HG02571 (cell line): ENCODE measurements around the gene RAB22A.

Source experiments
- ATAC-seq: cut with Tn5 transposase; IDR thresholded peaks from one replicate; pipeline ENCODE4 v1.9.1; 2021; ENCODE audit warnings: mild to moderate bottlenecking, moderate library complexity; ENCODE audit not compliant: unreplicated experiment

The RAB22A gene, protein sequence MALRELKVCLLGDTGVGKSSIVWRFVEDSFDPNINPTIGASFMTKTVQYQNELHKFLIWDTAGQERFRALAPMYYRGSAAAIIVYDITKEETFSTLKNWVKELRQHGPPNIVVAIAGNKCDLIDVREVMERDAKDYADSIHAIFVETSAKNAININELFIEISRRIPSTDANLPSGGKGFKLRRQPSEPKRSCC

DNA sequence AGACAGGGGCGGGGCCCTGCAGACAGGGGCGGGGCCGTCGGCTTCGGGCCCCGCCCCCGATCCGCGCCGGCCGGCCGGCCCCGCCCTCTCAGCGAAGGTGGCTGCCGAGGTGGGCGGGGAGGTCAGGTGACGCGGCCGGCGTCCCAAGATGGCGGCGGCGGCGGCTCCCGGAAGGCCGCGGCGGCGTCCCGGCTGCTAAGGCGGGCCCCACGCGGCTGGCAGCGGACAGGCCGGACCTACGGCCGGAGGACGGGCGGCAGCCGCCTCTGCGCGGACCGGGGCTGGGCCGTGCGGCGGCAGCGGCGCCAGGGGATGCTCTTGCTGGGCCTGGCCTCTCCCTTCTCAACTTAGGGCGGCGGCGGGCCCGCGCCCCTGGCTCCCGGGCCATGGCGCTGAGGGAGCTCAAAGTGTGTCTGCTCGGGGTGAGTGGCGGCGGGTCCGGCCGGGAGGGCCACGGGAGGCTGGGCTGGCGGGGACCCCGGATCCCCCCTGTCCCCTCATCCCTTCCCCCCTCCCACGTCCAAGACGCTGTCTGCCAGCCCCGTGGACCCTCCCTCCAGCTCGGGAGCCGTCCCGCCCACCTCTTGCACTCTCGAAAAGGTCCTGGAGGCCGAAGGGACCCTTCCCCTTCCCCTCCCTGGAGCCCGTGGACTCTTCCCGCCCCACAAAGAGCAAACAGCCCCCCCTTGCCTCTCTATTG lies at the start of gene RAB22A:
RAB22A (plus strand) TSS at position 125 of the 700 bp plus-strand sequence; CDS start at position 387, 262 bp downstream.
- ATAC-seq: peak; percentile 76

- ATAC-seq: no peak
Observed at GRCh38 chr20:58260006-58260405, 49.5 kb upstream of the RAB22A start.

GRCh38 chr20:58261660-58262059 lies 47.9 kb upstream of the RAB22A start:
- no peak for ATAC-seq

DNA sequence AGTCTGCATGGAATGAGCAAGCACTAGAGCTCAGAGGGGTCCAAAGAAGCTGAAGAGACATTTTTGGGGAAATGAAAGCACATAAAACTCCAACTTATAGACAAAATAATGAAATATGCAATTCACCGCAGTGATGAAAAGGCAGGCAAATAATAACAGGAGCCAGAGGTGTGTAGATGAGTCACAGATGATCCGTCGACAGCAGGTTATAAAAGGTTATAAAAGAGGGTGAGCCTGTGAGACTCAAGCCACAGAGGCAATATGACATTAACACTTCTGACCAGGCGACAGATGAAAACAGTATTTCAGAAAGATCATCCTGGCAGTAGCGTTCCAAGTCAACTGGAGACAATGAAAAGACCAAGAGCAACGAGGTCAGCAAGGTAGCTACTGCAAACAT lies 45.2 kb upstream of the RAB22A start:
- no peak for ATAC-seq

GRCh38 chr20:58267389-58268215 lies 41.9 kb upstream of the RAB22A start:
- ATAC-seq: no peak

DNA sequence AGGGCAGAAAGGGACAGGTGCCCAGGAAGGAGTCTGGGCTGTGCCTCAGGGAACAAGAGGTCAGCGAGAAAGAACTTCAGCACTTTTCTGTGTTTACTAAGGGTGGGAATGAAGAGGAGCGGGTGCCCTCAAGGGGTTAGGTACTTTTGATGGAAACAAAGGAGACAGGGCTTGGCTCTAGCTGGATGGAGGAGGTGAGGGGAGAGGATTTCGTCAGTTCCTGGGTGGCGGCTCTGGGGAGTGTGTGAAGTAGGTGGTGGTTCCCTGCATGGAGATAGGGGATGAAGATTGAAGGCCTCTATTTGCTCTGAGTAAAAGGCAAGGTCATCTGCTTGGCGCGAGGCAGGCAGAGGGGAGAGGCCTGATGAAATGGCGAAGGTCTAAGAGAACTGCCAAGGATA lies 41.1 kb upstream of the RAB22A start:
- no peak for ATAC-seq

DNA sequence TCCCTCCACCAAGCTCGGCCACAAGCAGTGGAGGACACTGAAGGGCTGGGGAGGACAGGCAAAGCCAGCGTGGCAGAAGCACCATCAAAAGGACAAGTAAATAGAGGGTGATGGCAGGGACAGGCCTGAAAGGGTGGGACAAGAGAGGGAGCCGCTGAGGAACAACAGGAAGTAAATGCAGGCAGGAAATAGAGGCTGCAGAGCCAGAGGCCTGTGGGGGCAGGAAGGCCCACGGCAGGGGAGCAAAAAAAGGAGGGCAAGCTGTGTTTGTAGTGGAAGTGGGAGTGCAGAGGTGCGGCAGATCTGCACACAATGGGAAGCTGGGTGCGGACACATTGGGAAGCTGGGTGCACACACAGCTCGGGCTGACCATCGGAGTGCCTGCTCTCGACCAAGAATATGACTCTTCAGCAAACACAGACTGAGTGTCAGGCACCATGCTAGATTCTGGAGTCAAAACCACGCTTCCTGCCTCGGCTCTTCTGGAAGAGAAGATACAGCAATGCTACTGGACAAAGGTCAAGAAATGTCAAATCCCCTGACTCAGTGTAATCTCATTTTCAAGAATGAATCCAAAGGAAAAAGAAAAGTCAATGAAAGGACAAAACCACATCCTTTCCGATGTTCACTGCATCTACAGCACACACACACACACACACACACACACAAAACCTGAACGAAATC lies 40.4 kb upstream of the RAB22A start:
- ATAC-seq: no peak

DNA sequence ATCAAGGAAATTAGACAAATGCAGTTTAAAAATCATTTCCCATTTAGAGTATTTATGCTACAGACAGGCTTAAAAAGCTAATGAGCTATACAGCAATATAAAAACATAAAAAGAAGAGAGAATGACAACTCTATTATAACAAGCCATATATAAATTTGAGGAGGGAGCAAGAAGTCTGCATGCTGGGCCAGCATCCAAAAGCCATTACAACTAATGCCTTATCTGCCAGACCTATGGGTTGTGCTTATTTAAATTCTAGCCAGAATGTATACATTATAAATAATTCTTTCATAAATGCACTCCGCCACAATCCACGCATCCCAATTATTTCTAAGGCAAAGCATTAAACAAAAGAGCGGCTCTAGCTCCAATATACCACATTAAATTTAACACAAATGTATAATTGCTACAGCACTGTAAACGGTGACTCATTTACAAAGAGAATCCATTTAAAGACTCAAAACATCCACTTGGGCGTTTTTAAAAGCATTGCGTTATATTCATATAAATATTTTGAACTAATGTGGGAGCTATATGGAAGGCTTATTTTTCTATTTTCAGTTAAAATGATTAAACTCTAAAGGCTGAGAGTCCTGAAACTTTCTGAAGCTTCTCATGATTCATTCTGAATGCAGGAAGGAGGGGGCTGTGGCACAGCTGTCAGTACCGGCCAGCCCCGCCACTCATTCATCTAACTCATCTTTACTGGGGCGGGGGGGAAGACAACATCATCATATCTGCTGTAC lies 37.7 kb upstream of the RAB22A start:
- ATAC-seq: no peak

GRCh38 chr20:58274384-58274783 lies 35.1 kb upstream of the RAB22A start:
- ATAC-seq: no peak

DNA sequence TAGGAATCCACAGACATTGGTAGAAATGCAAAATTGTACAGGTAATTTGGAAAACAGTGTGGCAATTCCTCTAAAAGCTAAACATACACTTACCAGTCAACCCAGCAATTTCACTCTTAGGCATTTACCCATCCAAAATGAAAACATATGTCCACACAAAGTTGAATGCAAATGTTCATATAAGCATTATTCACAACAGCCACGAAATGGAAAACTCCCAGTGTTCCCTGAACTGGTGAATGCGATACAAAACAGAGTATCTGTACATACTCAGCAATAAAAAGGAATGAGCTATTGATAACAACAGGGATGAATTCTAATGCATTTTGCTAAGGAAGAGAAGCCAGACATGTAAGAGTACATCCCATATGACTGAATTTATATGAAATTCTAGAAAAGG lies 32.4 kb upstream of the RAB22A start:
- no peak for ATAC-seq

DNA sequence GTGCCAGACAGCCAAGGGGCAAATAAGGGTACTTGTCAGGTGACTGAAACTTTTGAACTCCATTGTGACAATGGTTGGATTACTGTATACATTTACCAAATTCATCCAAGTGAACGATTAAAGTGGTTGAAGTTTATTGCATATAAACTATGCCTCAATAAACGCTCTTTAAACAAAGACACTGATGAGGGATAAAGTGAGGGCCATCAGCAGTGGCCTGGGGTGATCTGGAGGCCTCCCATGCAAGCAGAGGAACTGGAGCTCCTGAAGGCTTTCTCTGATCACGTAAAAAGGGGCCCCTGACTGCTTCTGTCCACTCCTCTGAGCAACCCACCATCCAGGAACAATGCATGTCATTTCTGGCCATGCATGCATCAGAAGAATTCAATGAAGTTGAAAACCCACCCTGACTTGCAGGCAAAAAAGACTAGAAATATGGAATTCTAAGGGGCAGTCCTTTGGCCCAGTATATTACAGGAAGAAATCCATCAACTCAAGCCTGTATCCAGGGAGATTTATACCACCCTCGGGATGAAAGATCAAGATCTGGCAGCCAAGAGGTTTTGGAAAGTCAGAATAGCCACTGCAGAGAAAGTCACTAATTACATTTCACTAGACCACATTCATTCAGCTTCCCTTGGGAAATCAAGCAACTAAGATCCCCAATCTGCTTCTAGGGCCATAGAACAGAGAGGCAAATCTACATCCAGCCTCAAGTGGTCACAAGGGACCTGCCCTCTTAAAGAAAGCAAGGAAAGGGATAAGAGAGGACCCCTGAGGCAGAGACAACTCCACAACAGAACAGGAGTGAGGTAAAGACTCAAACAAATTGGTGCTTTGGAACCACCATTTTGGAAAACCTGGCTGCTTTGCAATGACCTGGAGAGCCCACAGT lies 31.7 kb upstream of the RAB22A start:
- ATAC-seq: no peak

DNA sequence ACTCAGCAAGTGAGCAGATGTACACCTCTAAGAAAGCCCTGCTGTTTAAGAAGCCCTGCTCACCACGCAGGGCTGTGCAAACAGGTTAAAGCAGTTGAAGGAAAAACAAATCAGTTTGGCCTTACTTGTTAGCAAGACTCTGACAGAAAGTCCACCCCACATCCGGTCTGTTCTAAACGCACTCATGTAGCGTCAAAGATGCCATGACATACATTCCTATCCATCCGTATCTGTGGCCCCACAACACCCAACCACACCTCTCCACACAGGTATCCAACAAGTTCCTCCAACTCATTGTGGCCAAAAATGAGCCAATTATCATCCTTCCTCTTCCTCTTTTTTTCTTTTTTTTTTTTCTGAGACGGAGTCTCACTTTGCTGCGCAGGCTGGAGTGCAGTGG lies 22.8 kb upstream of the RAB22A start:
- no peak for ATAC-seq

GRCh38 chr20:58287638-58288037 lies 21.9 kb upstream of the RAB22A start:
- no peak for ATAC-seq

DNA sequence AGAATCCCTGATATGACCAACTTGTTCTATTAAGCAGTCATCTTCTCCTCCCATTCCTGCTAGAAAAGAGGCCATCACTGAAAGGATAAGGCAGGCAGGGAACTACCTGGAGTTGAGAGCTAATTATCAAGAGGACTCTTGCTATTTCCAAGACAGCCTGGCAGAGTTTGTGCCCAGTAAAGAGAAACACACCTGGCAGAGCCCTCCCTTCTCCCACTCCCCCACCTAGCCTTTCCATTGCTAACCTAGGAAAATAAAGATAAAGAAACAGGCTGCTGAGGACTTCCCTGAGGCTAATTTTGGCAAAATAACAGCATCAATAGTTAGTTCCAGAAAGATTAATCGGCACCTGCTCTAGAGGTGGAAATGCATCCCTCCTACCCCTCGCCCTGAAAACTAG lies 20.4 kb upstream of the RAB22A start:
- ATAC-seq: no peak

- no peak for ATAC-seq
Observed at GRCh38 chr20:58293453-58293852, 16.1 kb upstream of the RAB22A start.

GRCh38 chr20:58294497-58295455 lies 14.7 kb upstream of the RAB22A start:
- ATAC-seq: no peak

GRCh38 chr20:58296051-58296837 lies 13.3 kb upstream of the RAB22A start:
- ATAC-seq: no peak

- no peak for ATAC-seq
Observed at GRCh38 chr20:58297394-58297793, 12.1 kb upstream of the RAB22A start.
